GM13977 (cell line): ENCODE results near the gene AFF1.

ENCODE experiments used
- DNase-seq: peaks from one replicate; pipeline ENCODE4 v3.0.0; 2012; ENCODE audit warnings: low spot score
- CTCF ChIP-seq: IDR thresholded peaks from 2 replicates; pipeline ENCODE4 v1.5.1; 2012; ENCODE audit warnings: mild to moderate bottlenecking, control low read depth; ENCODE audit not compliant: insufficient read depth; ENCODE audit errors: extremely low read depth, missing control alignments
- in situ Hi-C: fragments of 300-500 bp; cut with MboI; formaldehyde crosslinking; loops from one replicate; pipeline ENCODE4 v1.12.0; 2022; ENCODE audit warnings: low sequenced_read_pairs, low pct_unique_long_range_greater_than_20kb, mixed read lengths, inconsistent platforms; ENCODE audit not compliant: unreplicated experiment

The AFF1 gene

GRCh38 chr4:86971355-86971683, 36.5 kb downstream of the AFF1 start:
- TF ChIP-seq CTCF, result no peak
- in situ Hi-C loops, result no loop called here
- no peak for DNase-seq

GRCh38 chr4:86972997-86973396, 38.2 kb downstream of the AFF1 start:
- DNase-seq, result no peak
- TF ChIP-seq CTCF, result no peak
- in situ Hi-C loops, result no loop called here

GRCh38 chr4:86973668-86974067, 38.9 kb downstream of the AFF1 start:
- in situ Hi-C loops, result no loop called here
- no peak for DNase-seq
- TF ChIP-seq CTCF, result no peak

GRCh38 chr4:86974551-86974994, 39.8 kb downstream of the AFF1 start:
- no peak for TF ChIP-seq CTCF
- no peak for DNase-seq
- in situ Hi-C loops, result no loop called here

GRCh38 chr4:86975927-86976326, 41.1 kb downstream of the AFF1 start:
- no peak for TF ChIP-seq CTCF

GRCh38 chr4:86976801-86977485, 42.1 kb downstream of the AFF1 start:
- DNase-seq, result no peak
- in situ Hi-C loops, result no loop called here
- TF ChIP-seq CTCF, result no peak

More at GRCh38 chr4:86975927-86976326, 41.1 kb downstream of the AFF1 start:
- in situ Hi-C loops, result no loop called here
- DNase-seq, result no peak
